Neutrophil (primary cell): Measurements from ENCODE around the gene SNX10.
A peak's percentile ranks its signal among the peaks of the same experiment; 100 is the strongest.

Experiments used
- H3K27ac ChIP-seq: fragments of 200-600 bp; sonication (generic); 2 replicates; pipeline ENCODE4 v1.5.1; 2016; ENCODE audit warnings: mild to moderate bottlenecking, moderate library complexity
- H3K27me3 ChIP-seq: fragments of 200-600 bp; sonication (generic); 2 replicates; pipeline ENCODE4 v1.6.0; 2016; ENCODE audit warnings: mild to moderate bottlenecking
- H3K36me3 ChIP-seq: fragments of 200-600 bp; sonication (generic); 2 replicates; pipeline ENCODE4 v1.5.1; 2017
- H3K4me1 ChIP-seq, 2 experiments: fragments of 200-600 bp in 1 of 2; sonication (generic) in 1 of 2; 1 replicate in 1 of 2; 2 replicates in 1 of 2; pipeline versions ENCODE4 v1.5.1 to v1.6.1; 2013 to 2016; ENCODE audit warnings: low read depth in 1 of 2, low read length in 1 of 2, mild to moderate bottlenecking in 1 of 2, moderate library complexity in 1 of 2; ENCODE audit not compliant: control insufficient read depth in 1 of 2, insufficient read depth in 1 of 2
- H3K4me3 ChIP-seq, 2 experiments: fragments of 200-600 bp in 1 of 2; sonication (generic) in 1 of 2; 1 replicate in 1 of 2; 2 replicates in 1 of 2; pipeline ENCODE4 v1.5.1; 2013 to 2016; ENCODE audit warnings: low read depth in 1 of 2, low read length in 1 of 2, mild to moderate bottlenecking in 1 of 2, moderate library complexity in 1 of 2
- H3K9me3 ChIP-seq: fragments of 200-600 bp; sonication (generic); 2 replicates; pipeline ENCODE4 v1.5.1; 2016
- TF ChIP-seq, protein P1 (sequence below): fragments of 200-600 bp; sonication (generic); IDR thresholded peaks from 2 replicates; pipeline ENCODE4 v1.5.1; 2016; ENCODE audit warnings: antibody characterized with exemption

Gene SNX10

DNA sequence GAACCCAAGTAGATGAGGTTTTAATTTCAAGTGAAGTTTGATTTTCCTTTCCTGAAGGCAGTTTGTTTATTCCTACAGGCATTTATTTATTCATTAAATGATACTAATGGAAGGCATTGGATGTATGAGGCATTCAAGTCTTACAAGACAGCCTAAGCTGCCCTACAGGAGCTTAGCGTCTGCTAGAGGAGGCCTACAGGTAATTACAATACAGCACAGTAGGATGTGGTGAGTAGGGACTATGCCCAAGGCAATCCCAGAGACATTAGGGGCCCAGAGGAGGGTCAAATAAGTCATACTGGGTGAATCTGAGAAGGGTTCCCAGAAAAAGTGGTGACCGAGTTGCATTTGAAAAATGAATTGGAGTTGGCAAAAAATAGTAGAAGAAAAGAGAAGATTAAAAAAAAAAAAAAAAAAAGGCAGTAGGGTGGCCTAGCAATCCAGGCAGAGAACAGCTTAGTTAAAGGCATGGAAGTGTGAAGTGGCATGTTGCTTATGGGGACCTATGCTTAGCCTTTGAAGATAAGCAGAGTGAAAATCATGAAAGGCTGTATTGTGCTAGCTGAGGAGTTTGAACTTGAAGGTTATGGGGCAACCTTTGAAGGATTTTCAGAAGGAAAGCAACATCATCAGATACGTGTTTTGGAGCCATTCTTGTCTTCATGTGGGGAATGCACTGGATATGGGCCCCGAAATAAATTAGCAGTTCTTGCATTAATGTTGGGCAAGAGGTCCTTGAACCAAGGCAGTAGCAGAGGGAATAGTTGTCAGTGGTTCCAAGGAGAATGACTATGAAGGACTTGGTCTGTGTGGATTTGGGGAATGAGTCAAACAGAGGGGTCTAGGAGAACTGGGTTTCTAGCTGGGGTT, 65.5 kb downstream of the SNX10 start:
- TF ChIP-seq, protein P1, sequence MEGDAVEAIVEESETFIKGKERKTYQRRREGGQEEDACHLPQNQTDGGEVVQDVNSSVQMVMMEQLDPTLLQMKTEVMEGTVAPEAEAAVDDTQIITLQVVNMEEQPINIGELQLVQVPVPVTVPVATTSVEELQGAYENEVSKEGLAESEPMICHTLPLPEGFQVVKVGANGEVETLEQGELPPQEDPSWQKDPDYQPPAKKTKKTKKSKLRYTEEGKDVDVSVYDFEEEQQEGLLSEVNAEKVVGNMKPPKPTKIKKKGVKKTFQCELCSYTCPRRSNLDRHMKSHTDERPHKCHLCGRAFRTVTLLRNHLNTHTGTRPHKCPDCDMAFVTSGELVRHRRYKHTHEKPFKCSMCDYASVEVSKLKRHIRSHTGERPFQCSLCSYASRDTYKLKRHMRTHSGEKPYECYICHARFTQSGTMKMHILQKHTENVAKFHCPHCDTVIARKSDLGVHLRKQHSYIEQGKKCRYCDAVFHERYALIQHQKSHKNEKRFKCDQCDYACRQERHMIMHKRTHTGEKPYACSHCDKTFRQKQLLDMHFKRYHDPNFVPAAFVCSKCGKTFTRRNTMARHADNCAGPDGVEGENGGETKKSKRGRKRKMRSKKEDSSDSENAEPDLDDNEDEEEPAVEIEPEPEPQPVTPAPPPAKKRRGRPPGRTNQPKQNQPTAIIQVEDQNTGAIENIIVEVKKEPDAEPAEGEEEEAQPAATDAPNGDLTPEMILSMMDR: no peak
- peaks cover 24% of the 10 kb centered on the region for H3K36me3 ChIP-seq
- peak overlapping the region; percentile 4 for H3K27ac ChIP-seq

DNA sequence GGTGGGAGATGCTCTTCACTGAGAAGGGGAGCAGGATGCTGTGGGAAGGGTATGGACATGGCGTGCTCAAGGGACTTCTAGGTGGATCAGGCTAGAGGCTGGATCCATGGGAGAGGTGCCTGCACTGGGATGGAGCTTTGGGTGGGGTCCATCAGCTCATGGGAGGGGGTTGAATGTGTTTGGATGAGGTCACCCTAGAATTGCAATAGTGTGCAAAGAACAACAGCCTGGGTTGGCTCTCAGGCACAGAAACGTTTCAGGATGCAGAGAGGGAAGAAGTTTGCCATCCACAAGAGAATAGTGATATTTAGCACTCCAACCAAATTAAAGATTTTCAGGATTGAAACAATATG, 66.1 kb downstream of the SNX10 start:
- no peaks in the 10 kb centered on the region for H3K27me3 ChIP-seq
- peak overlapping the region; percentile 4 for H3K27ac ChIP-seq
- H3K4me3 ChIP-seq: no peak overlapping the region
- peaks cover 18% of the 10 kb centered on the region for H3K36me3 ChIP-seq
- TF ChIP-seq, protein P1: no peak
- H3K4me1 ChIP-seq: no peaks in the 10 kb centered on the region
- H3K9me3 ChIP-seq: no peaks in the 10 kb centered on the region

More for the DNA sequence above, 65.5 kb downstream of the SNX10 start:
- no peaks in the 10 kb centered on the region for H3K27me3 ChIP-seq
- no peak overlapping the region for H3K4me3 ChIP-seq
- no peaks in the 10 kb centered on the region for H3K9me3 ChIP-seq
- H3K4me1 ChIP-seq: no peaks in the 10 kb centered on the region

DNA sequence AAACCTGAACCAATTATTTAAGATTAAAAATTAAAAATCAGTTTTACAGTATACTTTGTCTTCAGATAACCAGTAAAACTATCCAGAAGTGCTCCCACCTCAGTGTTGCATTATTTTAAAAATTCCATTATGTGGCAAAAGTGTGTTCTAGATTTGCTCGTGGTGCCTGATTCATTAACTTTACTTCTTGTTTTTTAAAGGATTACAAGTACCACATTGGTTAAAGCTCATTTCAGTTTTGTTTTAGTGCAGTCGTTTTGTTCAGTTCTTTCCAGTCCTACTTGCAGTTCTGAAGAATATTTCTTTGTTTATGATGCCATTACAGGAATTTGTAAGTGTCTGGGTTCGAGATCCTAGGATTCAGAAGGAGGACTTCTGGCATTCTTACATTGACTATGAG, 69.0 kb downstream of the SNX10 start:
- Histone ChIP-seq H3K9me3 (no peaks in the 10 kb centered on the region), H3K4me3 (no peak overlapping the region), H3K27ac (peak overlapping the region; percentile 12), H3K4me1 (peaks cover 0 to 7% of the 10 kb centered on the region in 2 experiments), H3K27me3 (no peaks in the 10 kb centered on the region), H3K36me3 (peaks cover 33% of the 10 kb centered on the region)
- TF ChIP-seq, protein P1: no peak

DNA sequence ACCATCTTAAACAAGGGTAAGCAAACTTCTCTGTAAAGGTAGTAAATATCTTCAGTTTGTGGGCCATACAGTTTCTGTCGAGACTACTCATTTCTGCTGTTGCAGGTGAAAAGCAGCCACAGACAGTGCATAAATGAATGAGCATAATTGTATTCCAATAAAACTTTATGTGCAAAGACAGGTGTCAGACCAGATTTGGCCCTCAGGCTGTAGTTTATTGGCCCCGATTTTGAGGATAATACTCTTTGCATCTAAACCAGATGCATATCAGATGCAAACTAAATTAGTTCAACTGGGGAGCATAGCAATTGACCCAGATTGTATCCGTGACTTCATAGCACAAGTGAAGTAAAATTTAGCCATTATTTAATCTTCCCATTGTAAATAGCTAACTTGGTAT, 70.0 kb downstream of the SNX10 start:
- peaks cover 43% of the 10 kb centered on the region for H3K36me3 ChIP-seq
- no peak overlapping the region for H3K4me3 ChIP-seq
- peaks cover 0 to 7% of the 10 kb centered on the region in 2 experiments for H3K4me1 ChIP-seq
- H3K27ac ChIP-seq: no peak overlapping the region
- no peaks in the 10 kb centered on the region for H3K9me3 ChIP-seq
- H3K27me3 ChIP-seq: no peaks in the 10 kb centered on the region
- TF ChIP-seq, protein P1: no peak

DNA sequence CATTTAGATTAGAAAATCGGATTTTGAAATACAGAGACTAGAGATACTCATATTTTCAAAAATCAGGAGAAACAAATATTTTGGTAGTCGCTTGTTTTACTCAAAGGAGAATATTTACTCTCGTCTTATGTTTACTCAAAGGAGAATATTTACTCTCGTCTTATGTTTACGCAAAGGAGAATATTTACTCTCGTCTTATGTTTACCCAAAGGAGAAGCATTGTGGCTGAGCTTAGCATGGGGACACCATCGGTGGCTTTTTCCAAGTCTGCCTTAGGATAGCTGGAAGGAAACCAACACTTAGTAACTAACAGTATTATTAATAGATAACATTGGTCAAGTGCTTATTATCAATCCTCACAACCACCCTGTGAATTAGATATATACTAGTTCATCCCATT, 71.8 kb downstream of the SNX10 start:
- TF ChIP-seq, protein P1: no peak
- Histone ChIP-seq H3K4me1 (peaks cover 0 to 7% of the 10 kb centered on the region in 2 experiments), H3K36me3 (peaks cover 60% of the 10 kb centered on the region), H3K4me3 (no peak overlapping the region), H3K9me3 (no peaks in the 10 kb centered on the region), H3K27me3 (no peaks in the 10 kb centered on the region), H3K27ac (peak overlapping the region; percentile 0)
